Measurements from ENCODE around the gene ABHD17C. TPM values are rescaled to one million over a fixed set of nuclear protein-coding genes. Genes with fewer than 3 reads are reported as not detected.

ABHD17C gene
- total RNA-seq, 1 donor from 2014 or later = 7.9 TPM

- DNase-seq = no peak
Measured at GRCh38 chr15:80766275-80766674, 71.2 kb downstream of the ABHD17C start.

- no peak for DNase-seq
Measured at GRCh38 chr15:80768158-80768557, 73.0 kb downstream of the ABHD17C start.

- no peak for DNase-seq
Measured at GRCh38 chr15:80769153-80769828, 74.2 kb downstream of the ABHD17C start.

- DNase-seq = no peak
Measured at GRCh38 chr15:80769829-80770705, 75.0 kb downstream of the ABHD17C start.

- peak; percentile 21 for DNase-seq
Measured at GRCh38 chr15:80773122-80773551, 78.0 kb downstream of the ABHD17C start.

- no peak for DNase-seq
Measured at GRCh38 chr15:80773792-80774352, 78.8 kb downstream of the ABHD17C start.

- DNase-seq = no peak
Measured at GRCh38 chr15:80774486-80774885, 79.4 kb downstream of the ABHD17C start.

GRCh38 chr15:80775338-80775737 is 80.2 kb downstream of the ABHD17C start:
- no peak for DNase-seq

GRCh38 chr15:80776420-80777045 is 81.4 kb downstream of the ABHD17C start:
- peak; percentile 91 for DNase-seq

- peak; percentile 33 for DNase-seq
Measured at GRCh38 chr15:80777137-80777536, 82.0 kb downstream of the ABHD17C start.

GRCh38 chr15:80777826-80778620 is 82.9 kb downstream of the ABHD17C start:
- DNase-seq = no peak

- no peak for DNase-seq
Measured at GRCh38 chr15:80778621-80778963, 83.5 kb downstream of the ABHD17C start.

- peak; percentile 85 for DNase-seq
Measured at GRCh38 chr15:80778964-80779657, 84.0 kb downstream of the ABHD17C start, which contains the start of gene CEMIP. CEMIP (plus strand) TSS chr15:80779370; CDS start chr15:80873880, 94,510 bp downstream.

- peak; percentile 14 for DNase-seq
Measured at GRCh38 chr15:80779658-80780415, 84.7 kb downstream of the ABHD17C start.

GRCh38 chr15:80780416-80781221 is 85.5 kb downstream of the ABHD17C start:
- peak; percentile 85 for DNase-seq

GRCh38 chr15:80783260-80783659 is 88.2 kb downstream of the ABHD17C start:
- DNase-seq = no peak

GRCh38 chr15:80785335-80785734 is 90.2 kb downstream of the ABHD17C start:
- no peak for DNase-seq

- no peak for DNase-seq
Measured at GRCh38 chr15:80785811-80786354, 90.8 kb downstream of the ABHD17C start.

GRCh38 chr15:80787316-80787715 is 92.2 kb downstream of the ABHD17C start:
- no peak for DNase-seq
